Measurements from ENCODE around the gene MUC5B.

DNA sequence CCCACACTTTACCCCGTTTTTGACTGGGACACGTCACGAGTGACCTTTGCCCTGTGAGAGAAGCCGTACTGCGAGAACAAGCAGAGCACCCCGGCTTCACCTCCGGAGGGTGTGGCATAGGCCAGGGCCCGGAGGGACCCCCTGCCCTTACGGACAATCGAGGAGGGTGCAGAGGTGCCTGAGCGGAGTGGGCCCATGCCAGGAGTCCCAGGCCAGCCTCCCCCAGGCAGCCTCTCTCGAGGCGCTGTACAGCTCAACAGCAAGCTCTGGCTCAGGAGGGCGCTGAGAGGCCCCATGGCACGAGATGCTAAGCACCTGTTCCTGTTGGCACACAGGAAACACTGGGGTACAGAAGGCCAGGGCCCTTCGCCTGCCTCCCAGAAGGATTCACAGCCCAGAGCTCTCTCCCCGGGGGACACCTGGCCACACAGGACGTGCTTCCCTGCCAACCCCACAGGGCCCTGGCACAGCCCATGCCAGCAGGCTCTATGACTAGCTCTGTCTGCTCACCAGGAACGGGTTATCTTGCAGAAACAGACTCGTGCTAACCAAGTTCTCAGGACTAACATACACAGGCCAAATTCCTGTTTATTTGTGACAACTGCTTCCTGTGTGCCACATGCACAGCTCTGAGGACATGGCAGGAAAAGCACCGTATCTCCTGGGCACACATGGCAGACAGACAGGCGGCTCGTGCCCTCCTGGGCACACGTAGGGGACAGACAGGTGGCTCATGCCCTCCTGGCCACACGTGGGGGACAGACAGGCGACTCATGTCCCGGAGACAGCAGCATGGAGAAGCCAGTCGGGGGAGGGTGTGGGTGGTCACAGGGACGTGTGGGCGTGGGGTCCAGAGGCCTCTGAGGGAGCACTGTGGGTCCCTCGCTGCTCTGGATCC is 75.0 kb downstream of the MUC5B start:
- TF ChIP-seq POLR2A (IDR thresholded peaks at IDR 0.05; ENCODE audit: low read depth, low read length) (no peak), TAF1 (IDR thresholded peaks at IDR 0.05; ENCODE audit: low read depth, low read length) (no peak), SPI1 (IDR thresholded peaks at IDR 0.05; ENCODE audit: low read depth, low read length) (no peak), POLR2AphosphoS5 (IDR thresholded peaks at IDR 0.05; ENCODE audit: low read depth, low read length) (no peak), PAX5 (IDR thresholded peaks at IDR 0.05; ENCODE audit: insufficient read depth, low read length, severe bottlenecking) (no peak)
